DOHH2 (cell line): Measurements from ENCODE around the gene DNASE1L2.

Source experiments
- H3F3A ChIP-seq: fragments of 200-600 bp; sonication (generic), shearing (Covaris generic); 2 replicates; pipeline ENCODE4 v1.6.0; 2016; ENCODE audit warnings: antibody characterized with exemption, mild to moderate bottlenecking; ENCODE audit not compliant: control insufficient read depth, insufficient read depth
- H3K27ac ChIP-seq: fragments of 200-600 bp; sonication (generic); 2 replicates; pipeline ENCODE4 v1.5.1; 2014; ENCODE audit warnings: low read depth, mild to moderate bottlenecking, low read length, moderate library complexity
- H3K27me3 ChIP-seq: fragments of 200-600 bp; sonication (generic); 2 replicates; pipeline ENCODE4 v1.6.1; 2014; ENCODE audit warnings: mild to moderate bottlenecking, low read length, mixed read lengths; ENCODE audit not compliant: control insufficient read depth
- H3K36me3 ChIP-seq: fragments of 200-600 bp; sonication (generic); 2 replicates; pipeline ENCODE4 v1.6.1; 2014; ENCODE audit warnings: mild to moderate bottlenecking, low read length, moderate library complexity, mixed read lengths; ENCODE audit not compliant: control insufficient read depth
- H3K4me1 ChIP-seq: fragments of 200-600 bp; sonication (generic); 2 replicates; pipeline ENCODE4 v1.6.1; 2014; ENCODE audit warnings: mild to moderate bottlenecking, low read length, mixed read lengths; ENCODE audit not compliant: control insufficient read depth
- H3K4me2 ChIP-seq: fragments of 200-600 bp; sonication (generic); 2 replicates; pipeline ENCODE4 v1.6.0; 2014; ENCODE audit warnings: mild to moderate bottlenecking, low read length, moderate library complexity
- H3K4me3 ChIP-seq: fragments of 200-600 bp; sonication (generic); 2 replicates; pipeline ENCODE4 v1.5.1; 2014; ENCODE audit warnings: mild to moderate bottlenecking, low read length, mixed read lengths
- H3K79me2 ChIP-seq: fragments of 200-600 bp; sonication (generic); 2 replicates; pipeline ENCODE4 v1.6.1; 2014; ENCODE audit warnings: mild to moderate bottlenecking, low read length, mixed read lengths; ENCODE audit not compliant: control insufficient read depth
- H3K9me2 ChIP-seq: fragments of 200-600 bp; sonication (generic); replicated peaks from 2 replicates; pipeline ENCODE4 v1.6.1; 2014; ENCODE audit warnings: mild to moderate bottlenecking, low read length, mixed read lengths; ENCODE audit not compliant: control insufficient read depth
- H3K9me3 ChIP-seq: fragments of 200-600 bp; sonication (generic); 2 replicates; pipeline ENCODE4 v1.6.1; 2014; ENCODE audit warnings: antibody characterized with exemption, low read length, mixed read lengths; ENCODE audit not compliant: control insufficient read depth, insufficient read depth
- H4K20me1 ChIP-seq: fragments of 200-600 bp; sonication (generic); 2 replicates; pipeline ENCODE4 v1.6.0; 2014; ENCODE audit warnings: low read depth, mild to moderate bottlenecking, antibody characterized with exemption, low read length, moderate library complexity; ENCODE audit not compliant: control insufficient read depth, insufficient read depth
- CTCF ChIP-seq: fragments of 200-600 bp; sonication (generic); IDR thresholded peaks from one replicate; pipeline ENCODE4 v1.5.1; 2014; ENCODE audit warnings: antibody characterized with exemption, mild to moderate bottlenecking, low read depth, low read length; ENCODE audit not compliant: poor library complexity, severe bottlenecking
- EZH2phosphoT487 ChIP-seq: fragments of 200-600 bp; sonication (generic); IDR thresholded peaks from 2 replicates; pipeline ENCODE4 v1.6.1; 2017; ENCODE audit warnings: borderline replicate concordance, mild to moderate bottlenecking, antibody characterized with exemption, low read length, moderate library complexity, mixed read lengths

Gene DNASE1L2

GRCh38 chr16:2206780-2207433, 29.3 kb upstream of the DNASE1L2 start:
- H3K4me1 ChIP-seq: peaks cover 20% of the 10 kb centered on the region
- no peak overlapping the region for H3K27ac ChIP-seq
- H3F3A ChIP-seq: no peaks in the 10 kb centered on the region
- peaks cover 28% of the 10 kb centered on the region for H3K79me2 ChIP-seq
- no peak for TF ChIP-seq EZH2phosphoT487
- TF ChIP-seq CTCF: no peak
- H4K20me1 ChIP-seq: no peaks in the 10 kb centered on the region
- no peaks in the 10 kb centered on the region for H3K9me2 ChIP-seq
- peaks cover 48% of the 10 kb centered on the region for H3K36me3 ChIP-seq
- H3K4me3 ChIP-seq: peak overlapping the region; percentile 96
- H3K27me3 ChIP-seq: no peaks in the 10 kb centered on the region; the same call in 1 of the 2 replicates
- H3K9me3 ChIP-seq: no peaks in the 10 kb centered on the region
- peak overlapping the region; percentile 99 for H3K4me2 ChIP-seq

- no peak for TF ChIP-seq CTCF
- no peak for TF ChIP-seq EZH2phosphoT487
- Histone ChIP-seq H3K9me3 (no peaks in the 10 kb centered on the region), H3K4me1 (peaks cover 29% of the 10 kb centered on the region), H3K36me3 (peaks cover 57% of the 10 kb centered on the region), H3K4me2 (no peak overlapping the region; the same call in 1 of the 2 replicates), H3K79me2 (peaks cover 37% of the 10 kb centered on the region), H4K20me1 (peaks cover 3% of the 10 kb centered on the region), H3F3A (peaks cover 4% of the 10 kb centered on the region; the same call in 1 of the 2 replicates), H3K9me2 (no peaks in the 10 kb centered on the region), H3K4me3 (no peak overlapping the region), H3K27ac (no peak overlapping the region), H3K27me3 (no peaks in the 10 kb centered on the region)
Observed at GRCh38 chr16:2207872-2208271, 28.4 kb upstream of the DNASE1L2 start.

- TF ChIP-seq EZH2phosphoT487 (no peak), CTCF (no peak)
- no peak overlapping the region for H3K4me2 ChIP-seq
- peaks cover 7% of the 10 kb centered on the region; the same call in 1 of the 2 replicates for H3F3A ChIP-seq
- H4K20me1 ChIP-seq: peaks cover 7% of the 10 kb centered on the region
- H3K27ac ChIP-seq: no peak overlapping the region
- H3K9me2 ChIP-seq: no peaks in the 10 kb centered on the region
- no peaks in the 10 kb centered on the region for H3K27me3 ChIP-seq
- H3K79me2 ChIP-seq: peaks cover 42% of the 10 kb centered on the region
- H3K4me1 ChIP-seq: peaks cover 34% of the 10 kb centered on the region
- no peak overlapping the region for H3K4me3 ChIP-seq
- H3K36me3 ChIP-seq: peaks cover 62% of the 10 kb centered on the region
- no peaks in the 10 kb centered on the region for H3K9me3 ChIP-seq
Observed at GRCh38 chr16:2208308-2208707, 27.9 kb upstream of the DNASE1L2 start.
